ENCODE measurements around the gene LUZP4.
"Not testable (repeated sequence)": the region's sequence is repeated elsewhere in the genome, so short reads cannot be mapped to it uniquely, and the experiment has no call there.

Gene LUZP4

GRCh38 chrX:115339441-115340025, 50.0 kb downstream of the LUZP4 start:
- DNase-seq = no peak

DNA sequence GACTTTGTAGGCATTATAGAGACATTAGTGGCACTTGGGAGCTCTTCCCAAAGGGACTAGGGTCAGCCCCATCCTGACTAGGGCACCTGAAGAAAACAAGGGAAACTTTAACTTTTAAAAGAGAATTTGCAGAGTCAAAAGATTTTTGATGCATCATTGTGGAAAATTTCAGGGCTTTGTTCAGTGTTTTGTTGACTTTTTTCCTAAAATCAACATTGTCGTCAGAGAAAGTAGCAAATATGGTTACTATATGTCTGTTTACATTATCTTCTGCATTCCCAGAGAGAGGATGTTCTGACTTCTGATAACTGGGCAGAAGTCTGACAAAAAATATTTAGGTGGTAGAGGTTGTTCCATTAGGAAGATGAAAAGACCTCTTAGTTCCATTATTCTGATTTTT, 51.9 kb downstream of the LUZP4 start:
- DNase-seq = no peak

- no peak for DNase-seq
Measured at GRCh38 chrX:115344885-115345614, 55.5 kb downstream of the LUZP4 start.

DNA sequence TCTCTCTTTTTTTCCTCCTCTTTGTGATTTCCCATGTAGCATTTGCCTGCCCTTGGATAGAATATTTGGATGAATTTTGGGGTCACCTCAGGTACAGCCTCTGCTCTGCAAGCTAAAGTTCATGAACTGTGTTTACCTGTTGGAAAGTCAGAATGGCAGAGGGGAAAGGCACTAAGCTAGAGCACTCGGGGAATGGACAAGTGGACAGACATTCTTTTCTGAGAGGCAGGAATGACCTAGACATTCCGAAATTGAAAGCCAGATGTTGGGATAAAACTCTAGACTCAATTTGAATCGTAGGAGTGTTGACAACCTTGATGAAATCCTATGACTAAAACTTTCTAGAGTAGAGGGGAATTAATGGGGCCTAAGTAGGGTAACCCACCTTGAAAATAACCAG, 56.1 kb downstream of the LUZP4 start:
- DNase-seq = no peak

DNA sequence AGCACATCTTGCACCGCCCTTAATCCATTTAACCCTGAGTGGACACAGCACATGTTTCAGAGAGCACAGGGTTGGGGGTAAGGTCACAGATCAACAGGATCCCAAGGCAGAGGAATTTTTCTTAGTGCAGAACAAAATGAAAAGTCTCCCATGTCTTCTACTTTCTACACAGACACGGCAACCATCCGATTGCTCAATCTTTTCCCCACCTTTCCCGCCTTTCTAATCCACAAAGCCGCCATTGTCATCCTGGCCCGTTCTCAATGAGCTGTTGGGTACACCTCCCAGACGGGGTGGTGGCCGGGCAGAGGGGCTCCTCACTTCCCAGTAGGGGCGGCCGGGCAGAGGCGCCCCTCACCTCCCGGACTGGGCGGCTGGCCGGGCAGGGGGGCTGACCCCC, 57.2 kb downstream of the LUZP4 start:
- not testable (repeated sequence) for DNase-seq

- no peak for DNase-seq
Measured at GRCh38 chrX:115348446-115349225, 59.1 kb downstream of the LUZP4 start.

DNA sequence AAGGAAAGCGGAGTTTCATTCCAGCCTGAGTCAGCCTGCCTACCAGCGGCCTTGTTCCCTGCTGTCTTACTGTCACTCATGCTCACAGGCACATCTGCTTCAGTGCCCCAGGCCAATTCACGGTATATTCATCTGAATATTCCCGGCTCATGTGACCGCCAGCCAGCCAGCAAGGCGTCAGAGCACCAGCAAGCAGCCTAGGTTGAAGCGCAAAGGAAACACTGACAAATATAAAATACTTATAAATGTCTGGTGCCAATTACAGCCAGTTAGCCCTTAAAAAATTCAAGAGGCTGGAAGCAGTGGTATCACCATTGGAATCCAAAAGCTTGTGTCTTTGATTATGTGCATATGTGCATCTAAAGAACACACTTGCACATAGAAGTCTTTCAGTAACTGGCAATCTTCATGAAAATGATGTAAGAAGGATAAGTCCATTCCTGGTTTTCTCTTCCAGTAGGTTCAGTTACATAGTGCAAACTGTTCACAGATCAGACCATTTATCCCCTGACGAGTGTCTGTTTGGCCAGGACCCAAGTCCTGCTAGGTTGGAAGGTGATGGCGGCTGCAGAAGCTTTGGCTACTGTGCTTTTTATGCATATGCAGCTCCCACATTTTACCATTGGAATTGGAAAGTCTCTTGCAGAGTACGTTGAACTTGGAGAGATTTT, 61.3 kb downstream of the LUZP4 start:
- no peak for DNase-seq

DNA sequence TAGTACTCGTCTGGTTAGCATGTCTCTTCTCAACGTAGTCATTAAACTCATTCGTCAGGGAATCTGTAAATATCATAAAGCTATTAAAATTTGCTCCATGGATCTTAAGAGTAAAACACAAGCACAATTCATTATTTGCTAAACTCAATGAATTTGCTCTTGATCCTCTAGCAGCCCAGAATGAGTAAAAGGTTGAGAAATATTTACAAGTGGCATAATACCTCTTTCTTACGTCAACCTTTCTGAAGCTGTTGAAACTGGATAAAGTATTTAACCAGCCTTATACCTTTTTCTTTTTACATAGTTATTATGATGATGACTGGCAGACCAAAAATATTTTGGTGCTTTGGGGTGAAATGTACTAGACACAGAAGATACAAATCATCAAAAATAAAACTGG, 66.9 kb downstream of the LUZP4 start:
- DNase-seq = no peak
